ENCODE results near the gene LTO1. TPM values are rescaled to one million over a fixed set of nuclear protein-coding genes. Genes with fewer than 3 reads are reported as not detected.
A peak's percentile ranks its signal among the peaks of the same experiment; 100 is the strongest.

The LTO1 gene
- polyA plus RNA-seq, 1 of the 3 experiments (the other 2 are of a cell fraction) = 30.8 TPM

GRCh38 chr11:69640260-69640994, 34.7 kb downstream of the LTO1 start:
- peaks cover 22% of the 10 kb centered on the region for H3F3A ChIP-seq (replicated peaks; ENCODE audit: insufficient read depth)
- ChIA-PET POLR2A (interaction anchor here (0.8 to 2.1 kb wide), 4 partner anchors 191 to 514 kb away, joined by 3 to 16 read pairs (median 8); no protein-coding TSS in a partner anchor), CTCF (interaction anchor here (1.0 to 11.0 kb wide), 9 partner anchors 29 to 550 kb away, joined by 3 to 403 read pairs (median 6); partner anchors contain the start of gene SMIM38)
- peak overlapping the region; percentile 75 to 95 for H3K4me3 ChIP-seq (ENCODE audit: low read depth in 2 of 2, low read length in 1 of 2)
- peak overlapping the region; percentile 100 for H3K9ac ChIP-seq
- H3K4me1 ChIP-seq (ENCODE audit: control insufficient read depth in 1 of 2, insufficient read depth in 2 of 2, low read depth in 1 of 2, low read length in 1 of 2) = peaks cover 6 to 39% of the 10 kb centered on the region in 2 experiments; a peak in 3 of 4 replicates
- H3K9me3 ChIP-seq = no peaks in the 10 kb centered on the region
- H3K36me3 ChIP-seq (replicated peaks in 1 of 2; ENCODE audit: control insufficient read depth in 1 of 2, insufficient read depth in 2 of 2, low read length in 1 of 2) = peaks cover 18 to 23% of the 10 kb centered on the region in 2 experiments
- no peak for DNase-seq
- H3K27me3 ChIP-seq (ENCODE audit: insufficient read depth) = no peaks in the 10 kb centered on the region
- H3K4me2 ChIP-seq = peak overlapping the region; percentile 99
- peaks cover 63% of the 10 kb centered on the region for H3K79me2 ChIP-seq (ENCODE audit: insufficient read depth)
- peak overlapping the region; percentile 54; the same call in 1 of the 2 replicates for H2AFZ ChIP-seq (ENCODE audit: low read depth)
- H3K9me2 ChIP-seq = no peaks in the 10 kb centered on the region
- H4K20me1 ChIP-seq (ENCODE audit: insufficient read depth) = peaks cover 36% of the 10 kb centered on the region
- TF ChIP-seq TAF1 (IDR thresholded peaks at IDR 0.05; ENCODE audit: borderline replicate concordance, low read depth, low read length) = no peak; the same call in 1 of the 2 replicates
- peak; percentile 60; the same call in 1 of the 2 replicates for TF ChIP-seq YY1 (IDR thresholded peaks at IDR 0.05; ENCODE audit: low read depth)
- TF ChIP-seq MXI1 (IDR thresholded peaks at IDR 0.05; ENCODE audit: low read depth, low read length) = peak; percentile 74
- TF ChIP-seq MAX (IDR thresholded peaks at IDR 0.05; ENCODE audit: low read depth) = peak; percentile 71
- peak; percentile 45; the same call in 1 of the 2 replicates for TF ChIP-seq RFX5 (IDR thresholded peaks at IDR 0.05; ENCODE audit: low read length)
- under 1% methylated on average over 32 of the region's 43 CpGs for WGBS (ENCODE audit: low lambda C conversion rate)
- peak overlapping the region; percentile 94 to 97 for H3K27ac ChIP-seq (ENCODE audit: low read depth in 2 of 2, low read length in 1 of 2)

GRCh38 chr11:69639831-69640230, 35.3 kb downstream of the LTO1 start:
- H3K9ac ChIP-seq = peak overlapping the region; percentile 100
- peak; percentile 2; the same call in 1 of the 2 replicates for TF ChIP-seq MXI1 (IDR thresholded peaks at IDR 0.05; ENCODE audit: low read depth, low read length)
- no peak for TF ChIP-seq SIN3A (IDR thresholded peaks at IDR 0.05; ENCODE audit: borderline replicate concordance, low read depth, low read length)
- peaks cover 12 to 18% of the 10 kb centered on the region in 2 experiments for H3K36me3 ChIP-seq (replicated peaks in 1 of 2; ENCODE audit: control insufficient read depth in 1 of 2, insufficient read depth in 2 of 2, low read length in 1 of 2)
- no peaks in the 10 kb centered on the region for H3K27me3 ChIP-seq (ENCODE audit: insufficient read depth)
- ChIA-PET CTCF (interaction anchor here (0.6 to 11.0 kb wide), 8 partner anchors 190 to 1342 kb away, joined by 3 to 403 read pairs (median 4); no protein-coding TSS in a partner anchor), POLR2A (interaction anchor here (0.7 to 2.1 kb wide), 6 partner anchors 16 to 1029 kb away, joined by 4 to 16 read pairs (median 9); no protein-coding TSS in a partner anchor)
- H4K20me1 ChIP-seq (ENCODE audit: insufficient read depth) = peaks cover 30% of the 10 kb centered on the region
- peaks cover 57% of the 10 kb centered on the region for H3K79me2 ChIP-seq (ENCODE audit: insufficient read depth)
- peak overlapping the region; percentile 75 to 95 for H3K4me3 ChIP-seq (ENCODE audit: low read depth in 2 of 2, low read length in 1 of 2)
- no peaks in the 10 kb centered on the region for H3K9me2 ChIP-seq
- no peaks in the 10 kb centered on the region for H3K9me3 ChIP-seq
- peaks cover 19% of the 10 kb centered on the region for H3F3A ChIP-seq (replicated peaks; ENCODE audit: insufficient read depth)
- peak overlapping the region; percentile 94 to 97 for H3K27ac ChIP-seq (ENCODE audit: low read depth in 2 of 2, low read length in 1 of 2)
- peak overlapping the region; percentile 99 for H3K4me2 ChIP-seq
- DNase-seq = no peak
- WGBS (ENCODE audit: low lambda C conversion rate) = under 1% methylated on average over 9 of the region's 9 CpGs
- H2AFZ ChIP-seq (ENCODE audit: low read depth) = peak overlapping the region; percentile 54; the same call in 1 of the 2 replicates
- peaks cover 0 to 37% of the 10 kb centered on the region in 2 experiments; a peak in 2 of 4 replicates for H3K4me1 ChIP-seq (ENCODE audit: control insufficient read depth in 1 of 2, insufficient read depth in 2 of 2, low read depth in 1 of 2, low read length in 1 of 2)
